HEK293 (cell line): ENCODE results near the gene CRYBB3.

ENCODE experiments used
- CTCF ChIA-PET: fragments of 350-600 bp; formaldehyde crosslinking; extraction: SDS; loops from one replicate; lab custom pipeline; 2021; ENCODE audit warnings: antibody characterized with exemption; lab: Yijun Ruan, JAX
- POLR2A ChIA-PET: fragments of 300-600 bp; formaldehyde crosslinking; extraction: SDS; loops from one replicate; lab custom pipeline; 2020; ENCODE audit warnings: antibody characterized with exemption, inconsistent platforms; lab: Yijun Ruan, JAX
- H3K27ac ChIP-seq: fragments of 200-500 bp; sonication (Bioruptor generic); 2 replicates; pipeline ENCODE4 v1.5.1; 2014; ENCODE audit warnings: low read depth, low read length, control low read depth, inconsistent platforms; ENCODE audit errors: extremely low read depth
- H3K36me3 ChIP-seq, 2 experiments: fragments of 200-500 bp in 1 of 2; sonication (Bioruptor generic) in 1 of 2; 1 replicate in 1 of 2; 2 replicates in 1 of 2; pipeline ENCODE4 v1.5.1; 2014 to 2017; ENCODE audit warnings: inconsistent platforms in 2 of 2, low read length in 2 of 2; ENCODE audit not compliant: control insufficient read depth in 2 of 2, insufficient read depth in 1 of 2
- H3K4me1 ChIP-seq: fragments of 200-500 bp; sonication (Bioruptor generic); 2 replicates; pipeline ENCODE4 v1.5.1; 2014; ENCODE audit warnings: mild to moderate bottlenecking, low read length, inconsistent platforms; ENCODE audit not compliant: control insufficient read depth, insufficient read depth
- H3K4me3 ChIP-seq: 2 replicates; pipeline ENCODE4 v1.5.1; 2011; ENCODE audit warnings: low read depth, mild to moderate bottlenecking, control low read depth, low read length, moderate library complexity
- H3K9me3 ChIP-seq: fragments of 200-500 bp; sonication (Bioruptor generic); 2 replicates; pipeline ENCODE4 v1.5.1; 2014; ENCODE audit warnings: low read depth, low read length, inconsistent platforms; ENCODE audit not compliant: control insufficient read depth, insufficient read depth
- ATF2 ChIP-seq: fragments of 450-650 bp; formaldehyde crosslinking; IDR thresholded peaks from 2 replicates; pipeline ENCODE4 v1.5.1; 2016; ENCODE audit warnings: missing biosample characterization, missing genetic modification characterization, low read depth
- BCL6B ChIP-seq: fragments of 450-650 bp; formaldehyde crosslinking; IDR thresholded peaks from 2 replicates; pipeline ENCODE4 v1.5.1; 2017; ENCODE audit warnings: missing biosample characterization, missing genetic modification characterization
- CTCF ChIP-seq: fragments of 450-650 bp; formaldehyde crosslinking; IDR thresholded peaks from 2 replicates; pipeline ENCODE4 v1.5.1; 2016; ENCODE audit warnings: missing biosample characterization, missing genetic modification characterization
- GLIS1 ChIP-seq: fragments of 450-650 bp; formaldehyde crosslinking; IDR thresholded peaks from 2 replicates; pipeline ENCODE4 v1.5.1; 2016; ENCODE audit warnings: missing biosample characterization, missing genetic modification characterization
- GLIS2 ChIP-seq: fragments of 450-650 bp; formaldehyde crosslinking; IDR thresholded peaks from 2 replicates; pipeline ENCODE4 v1.5.1; 2016; ENCODE audit warnings: missing biosample characterization, missing genetic modification characterization
- PRDM6 ChIP-seq: fragments of 450-650 bp; formaldehyde crosslinking; IDR thresholded peaks from 2 replicates; pipeline ENCODE4 v1.5.1; 2017; ENCODE audit warnings: missing biosample characterization, missing genetic modification characterization
- SP7 ChIP-seq: fragments of 450-650 bp; formaldehyde crosslinking; IDR thresholded peaks from 2 replicates; pipeline ENCODE4 v1.5.1; 2016; ENCODE audit warnings: missing biosample characterization, missing genetic modification characterization
- ZEB2 ChIP-seq: fragments of 450-650 bp; formaldehyde crosslinking; IDR thresholded peaks from 2 replicates; pipeline ENCODE4 v1.5.1; 2016; ENCODE audit warnings: missing biosample characterization, missing genetic modification characterization
- ZFP3 ChIP-seq: fragments of 450-650 bp; formaldehyde crosslinking; IDR thresholded peaks from 2 replicates; pipeline ENCODE4 v1.5.1; 2016; ENCODE audit warnings: low read depth, missing biosample characterization, missing genetic modification characterization
- ZFP41 ChIP-seq: fragments of 450-650 bp; formaldehyde crosslinking; IDR thresholded peaks from 2 replicates; pipeline ENCODE4 v1.5.1; 2016; ENCODE audit warnings: missing biosample characterization, missing genetic modification characterization, borderline replicate concordance
- ZIC2 ChIP-seq: fragments of 450-650 bp; formaldehyde crosslinking; IDR thresholded peaks from 2 replicates; pipeline ENCODE4 v1.5.1; 2016; ENCODE audit warnings: missing biosample characterization, missing genetic modification characterization
- ZNF202 ChIP-seq: fragments of 450-650 bp; formaldehyde crosslinking; IDR thresholded peaks from 2 replicates; pipeline ENCODE4 v1.5.1; 2016; ENCODE audit warnings: missing biosample characterization, missing genetic modification characterization, borderline replicate concordance
- ZNF221 ChIP-seq: fragments of 450-650 bp; formaldehyde crosslinking; IDR thresholded peaks from 2 replicates; pipeline ENCODE4 v1.5.1; 2017; ENCODE audit warnings: missing biosample characterization, missing genetic modification characterization, borderline replicate concordance
- ZNF335 ChIP-seq: fragments of 450-650 bp; formaldehyde crosslinking; conservative IDR thresholded peaks from 2 replicates; pipeline ENCODE4 v1.5.1; 2016; ENCODE audit warnings: missing biosample characterization, missing genetic modification characterization
- ZNF394 ChIP-seq: fragments of 450-650 bp; formaldehyde crosslinking; IDR thresholded peaks from 2 replicates; pipeline ENCODE4 v1.5.1; 2016; ENCODE audit warnings: missing biosample characterization, missing genetic modification characterization, mild to moderate bottlenecking, moderate library complexity, borderline replicate concordance
- ZNF48 ChIP-seq: fragments of 450-650 bp; formaldehyde crosslinking; IDR thresholded peaks from 2 replicates; pipeline ENCODE4 v1.5.1; 2016; ENCODE audit warnings: missing biosample characterization, missing genetic modification characterization
- ZNF518A ChIP-seq: fragments of 450-650 bp; formaldehyde crosslinking; conservative IDR thresholded peaks from 2 replicates; pipeline ENCODE4 v1.5.1; 2016; ENCODE audit warnings: low read depth, missing biosample characterization, missing genetic modification characterization
- ZNF600 ChIP-seq: fragments of 450-650 bp; formaldehyde crosslinking; IDR thresholded peaks from 2 replicates; pipeline ENCODE4 v1.5.1; 2016; ENCODE audit warnings: missing biosample characterization, missing genetic modification characterization
- ZNF645 ChIP-seq: fragments of 450-650 bp; formaldehyde crosslinking; IDR thresholded peaks from 2 replicates; pipeline ENCODE4; 2016; ENCODE audit warnings: missing biosample characterization, missing genetic modification characterization
- ZNF747 ChIP-seq: fragments of 450-650 bp; formaldehyde crosslinking; IDR thresholded peaks from 2 replicates; pipeline ENCODE4 v1.5.1; 2016; ENCODE audit warnings: missing biosample characterization, missing genetic modification characterization
- ZNF843 ChIP-seq: fragments of 450-650 bp; formaldehyde crosslinking; IDR thresholded peaks from 2 replicates; pipeline ENCODE4 v1.5.1; 2016; ENCODE audit warnings: missing biosample characterization, missing genetic modification characterization

Gene CRYBB3

GRCh38 chr22:25156736-25157135, 42.9 kb upstream of the CRYBB3 start (continued):
- TF ChIP-seq SP7 (no peak), CTCF (no peak), ZNF518A (tag by site-specific recombination) (no peak)

GRCh38 chr22:25159028-25159427, 40.6 kb upstream of the CRYBB3 start:
- CTCF ChIA-PET, result interaction anchor here (0.6 to 0.7 kb wide), 3 partner anchors 78 to 906 kb away, joined by 3 to 4 read pairs (median 3); no protein-coding TSS in a partner anchor
- Histone ChIP-seq H3K9me3 (no peaks in the 10 kb centered on the region), H3K27ac (no peak overlapping the region), H3K36me3 (no peaks in the 10 kb centered on the region), H3K4me1 (no peaks in the 10 kb centered on the region), H3K4me3 (no peak overlapping the region)
- POLR2A ChIA-PET, result no interaction called here
- TF ChIP-seq GLIS1, result peak; percentile 100
- TF ChIP-seq BCL6B (tag by site-specific recombination), result no peak
- 0 out of 2 replicates have a peak, but pooled peaks have one; percentile 35 for TF ChIP-seq ZNF600
- TF ChIP-seq ZEB2 (tag by site-specific recombination), result no peak
- peak; percentile 99 for TF ChIP-seq ZIC2 (tag by site-specific recombination)
- no peak for TF ChIP-seq ZNF335 (tag by site-specific recombination)
- peak; percentile 66 for TF ChIP-seq GLIS2 (tag by site-specific recombination)
- TF ChIP-seq ZFP41, result no peak
- TF ChIP-seq ZNF747 (tag by site-specific recombination), result no peak
- TF ChIP-seq ZNF394 (tag by site-specific recombination), result no peak
- TF ChIP-seq ATF2 (tag by site-specific recombination), result no peak
- TF ChIP-seq ZNF843 (tag by site-specific recombination), result no peak
- TF ChIP-seq ZNF202 (tag by site-specific recombination), result no peak
- no peak for TF ChIP-seq ZNF48 (tag by site-specific recombination)
- no peak for TF ChIP-seq PRDM6 (tag by site-specific recombination)
- TF ChIP-seq ZNF221 (tag by site-specific recombination), result no peak
- TF ChIP-seq ZFP3 (tag by site-specific recombination), result no peak
- TF ChIP-seq ZNF645, result no peak
